Spleen (tissue), 7 donors: ENCODE results near the gene ADAMTSL1.

ENCODE experiments used
- CTCF ChIP-seq, 11 experiments: fragments of 200-600 bp in 7 of 11; fragments of 450-650 bp in 4 of 11; sonication (generic) in 4 of 11; IDR thresholded peaks in 8 of 11; conservative IDR thresholded peaks in 3 of 11; 1 replicate in 7 of 11; 2 replicates in 4 of 11; pipeline versions ENCODE4 v1.4.0 to v1.8.0; 2016 to 2021; ENCODE audit warnings: antibody characterized with exemption in 11 of 11, inconsistent platforms in 4 of 11, mild to moderate bottlenecking in 1 of 11
- POLR2A ChIP-seq, 3 donors: fragments of 450-650 bp; IDR thresholded peaks; one replicate each; pipeline ENCODE4 v1.5.1; 2017; ENCODE audit warnings: antibody characterized with exemption in 3 of 3, mild to moderate bottlenecking in 1 of 3
- POLR2AphosphoS5 ChIP-seq, 3 donors: sonication (generic); formaldehyde crosslinking; IDR thresholded peaks; one replicate each; pipeline ENCODE4 v1.5.1; 2017; ENCODE audit warnings: antibody characterized with exemption in 3 of 3
- donor health status: DM: no; HTN: no; CAD: no; lungs with moderate emphysema.
- donor health status: DM: no; HTN: no; CAD: no.
- donor health status: DM: no; HTN: no; CAD: no.

- TF ChIP-seq POLR2AphosphoS5 (IDR thresholded peaks at IDR 0.05) = no peak
- no peak for TF ChIP-seq CTCF (IDR thresholded peaks at IDR 0.05 in 8 of 11, conservative IDR thresholded peaks at IDR 0.05 in 3 of 11)
- TF ChIP-seq POLR2A (IDR thresholded peaks at IDR 0.05) = no peak
These were observed 25.1 kb downstream of the ADAMTSL1 start for GRCh38 chr9:18499062-18499461.
